Stomach (tissue), 4 donors: ENCODE results near the gene FBXO11.
"Not testable (repeated sequence)": the region's sequence is repeated elsewhere in the genome, so short reads cannot be mapped to it uniquely, and the experiment has no call there.

ENCODE experiments used
- CTCF ChIP-seq, 7 experiments: fragments of 450-650 bp in 4 of 7; fragments of 200-600 bp in 3 of 7; sonication (generic) in 3 of 7; IDR thresholded peaks; one replicate each; pipeline ENCODE4 v1.5.1; 2016 to 2019; ENCODE audit warnings: antibody characterized with exemption in 7 of 7, control low read depth in 2 of 7, mild to moderate bottlenecking in 1 of 7
- EP300 ChIP-seq: sonication (generic); formaldehyde crosslinking; IDR thresholded peaks from one replicate; pipeline ENCODE4 v1.6.1; 2017; ENCODE audit warnings: antibody characterized with exemption
- POLR2A ChIP-seq, 4 donors: fragments of 450-650 bp; IDR thresholded peaks; one replicate each; pipeline ENCODE4 v1.6.1; 2016; ENCODE audit warnings: antibody characterized with exemption in 4 of 4, control low read depth in 2 of 4, mild to moderate bottlenecking in 1 of 4, moderate library complexity in 1 of 4

- TF ChIP-seq CTCF (IDR thresholded peaks at IDR 0.05); EP300; POLR2A (IDR thresholded peaks at IDR 0.05): not testable (repeated sequence)
These were observed 9.0 kb downstream of the FBXO11 start for GRCh38 chr2:47897191-47897882.
